NT2/D1 (cell line): ENCODE measurements around the gene REPIN1.

Experiments
- DNase-seq: peaks from one replicate; pipeline ENCODE4 v3.0.0-alpha.2; 2011; ENCODE audit warnings: low read depth, low spot score
- H3K27me3 ChIP-seq: 2 replicates; pipeline ENCODE4 v1.6.0; 2011; ENCODE audit warnings: mild to moderate bottlenecking; ENCODE audit not compliant: insufficient read length, insufficient read depth
- H3K36me3 ChIP-seq: 2 replicates; pipeline ENCODE4 v1.6.1; 2011; ENCODE audit warnings: mild to moderate bottlenecking, low read length, mixed read lengths; ENCODE audit not compliant: insufficient read depth, insufficient read length
- H3K4me1 ChIP-seq: 2 replicates; pipeline ENCODE4 v1.5.1; 2011; ENCODE audit not compliant: insufficient read depth, insufficient read length
- H3K4me3 ChIP-seq: 2 replicates; pipeline ENCODE4 v1.5.1; 2011; ENCODE audit warnings: low read depth; ENCODE audit not compliant: insufficient read length
- H3K9ac ChIP-seq: 2 replicates; pipeline ENCODE4 v1.6.0; 2011; ENCODE audit warnings: low read depth; ENCODE audit not compliant: insufficient read length
- H3K9me3 ChIP-seq: 2 replicates; pipeline ENCODE4 v1.5.1; 2011; ENCODE audit warnings: mild to moderate bottlenecking, low read length; ENCODE audit not compliant: insufficient read depth
- SUZ12 ChIP-seq: IDR thresholded peaks from 2 replicates; pipeline ENCODE4 v1.6.1; 2011; ENCODE audit not compliant: insufficient read length, insufficient read depth; ENCODE audit errors: extremely low read depth
- YY1 ChIP-seq: IDR thresholded peaks from 2 replicates; pipeline ENCODE4 v1.6.1; 2011; ENCODE audit not compliant: insufficient read length, insufficient read depth
- ZNF274 ChIP-seq: IDR thresholded peaks from 2 replicates; pipeline ENCODE4 v1.6.1; 2011; ENCODE audit warnings: mild to moderate bottlenecking, low read depth, low read length

REPIN1 gene

DNA sequence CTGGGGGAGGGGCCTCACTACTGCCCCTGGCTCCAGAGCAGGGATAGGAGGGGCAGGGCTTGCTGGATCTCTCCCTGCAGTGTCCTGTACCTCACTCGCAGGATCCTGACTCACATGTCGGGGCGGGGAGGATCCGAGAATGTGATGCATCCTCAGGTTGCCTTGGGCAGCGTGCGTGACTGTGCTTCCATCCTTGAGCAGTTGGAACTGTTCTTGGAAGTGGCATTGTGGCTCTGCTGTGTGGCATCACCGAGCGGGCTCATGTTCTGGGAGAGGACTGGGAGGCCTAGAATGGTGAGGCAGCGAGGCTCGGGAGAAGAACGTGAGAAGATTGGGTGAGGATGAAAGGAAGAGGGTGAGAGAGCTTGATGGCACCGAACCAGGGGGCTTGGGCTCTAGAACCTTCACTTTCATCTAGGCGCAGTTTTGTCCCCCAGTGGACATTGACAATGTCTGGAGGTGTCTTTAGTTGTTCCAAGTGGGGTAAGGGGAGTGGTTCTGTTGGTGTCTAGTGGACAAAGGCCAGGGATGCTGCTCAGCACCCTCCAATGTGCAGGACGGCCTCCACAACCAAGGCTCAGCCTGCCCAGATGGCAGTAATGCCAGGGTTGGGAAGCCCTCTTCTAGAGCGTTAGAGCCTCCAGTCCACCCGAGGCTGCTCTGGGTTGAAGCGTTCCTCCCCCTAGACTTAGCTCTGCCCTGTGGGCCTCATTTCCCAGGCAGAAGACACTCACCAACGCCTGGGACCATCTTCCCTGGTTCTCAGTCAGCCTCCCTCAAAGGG, 35.6 kb upstream of the REPIN1 start:
- no peak for DNase-seq
- H3K4me3 ChIP-seq, result no peak overlapping the region
- peaks cover 64% of the 10 kb centered on the region for H3K36me3 ChIP-seq
- TF ChIP-seq YY1 (no peak), SUZ12 (no peak), ZNF274 (no peak)
- H3K4me1 ChIP-seq, result peaks cover 30% of the 10 kb centered on the region
- no peaks in the 10 kb centered on the region for H3K9me3 ChIP-seq
- H3K9ac ChIP-seq, result peak overlapping the region; percentile 42
- no peaks in the 10 kb centered on the region for H3K27me3 ChIP-seq

DNA sequence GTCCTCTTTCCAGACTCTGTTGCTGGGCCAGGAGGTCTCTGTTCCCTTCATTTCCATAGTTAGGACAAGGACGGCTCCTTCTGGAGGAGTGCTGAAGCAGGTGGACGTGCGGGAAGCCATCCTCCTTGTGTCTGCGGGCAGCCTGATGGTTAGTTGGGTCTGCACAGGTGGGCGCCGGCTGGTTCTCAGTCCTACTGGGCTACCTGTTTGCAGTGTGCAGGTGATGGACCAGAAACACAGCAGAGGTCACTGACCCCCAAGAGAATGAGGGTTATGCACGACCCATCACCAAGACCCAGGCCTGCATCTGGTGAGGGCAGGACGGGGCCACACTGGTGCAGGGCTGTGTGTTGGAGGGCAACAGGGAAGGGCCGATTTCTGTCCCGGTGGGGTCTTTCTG, 35.0 kb upstream of the REPIN1 start:
- Histone ChIP-seq H3K4me3 (no peak overlapping the region), H3K9ac (peak overlapping the region; percentile 42), H3K9me3 (no peaks in the 10 kb centered on the region), H3K4me1 (peaks cover 34% of the 10 kb centered on the region), H3K36me3 (peaks cover 64% of the 10 kb centered on the region), H3K27me3 (no peaks in the 10 kb centered on the region)
- DNase-seq, result no peak
- TF ChIP-seq SUZ12 (no peak), ZNF274 (no peak), YY1 (no peak)

DNA sequence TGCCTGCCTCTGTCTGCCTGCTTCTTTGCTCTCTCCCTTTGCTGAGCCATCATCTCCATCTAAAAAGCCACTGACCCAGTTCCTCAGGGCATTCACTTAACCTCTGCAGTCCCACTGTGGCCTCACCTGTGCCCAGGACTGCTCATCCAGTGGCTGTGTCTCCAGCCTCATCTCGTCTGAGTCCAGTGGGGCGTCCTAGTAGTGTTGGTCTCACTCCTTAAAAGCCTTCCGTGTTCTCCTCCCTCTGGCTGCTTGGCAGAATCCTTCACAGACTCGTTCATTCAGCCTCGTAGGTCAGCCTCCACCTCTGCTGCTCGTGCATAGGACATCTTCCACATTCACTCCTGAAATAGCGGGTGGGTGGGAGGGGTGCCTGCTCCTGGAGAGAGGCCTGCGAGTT, 34.5 kb upstream of the REPIN1 start:
- DNase-seq, result no peak
- H3K9me3 ChIP-seq, result no peaks in the 10 kb centered on the region
- H3K4me1 ChIP-seq, result peaks cover 37% of the 10 kb centered on the region
- H3K4me3 ChIP-seq, result no peak overlapping the region
- no peaks in the 10 kb centered on the region for H3K27me3 ChIP-seq
- peaks cover 67% of the 10 kb centered on the region for H3K36me3 ChIP-seq
- peak overlapping the region; percentile 42 for H3K9ac ChIP-seq
- TF ChIP-seq ZNF274 (no peak), YY1 (no peak), SUZ12 (no peak)

DNA sequence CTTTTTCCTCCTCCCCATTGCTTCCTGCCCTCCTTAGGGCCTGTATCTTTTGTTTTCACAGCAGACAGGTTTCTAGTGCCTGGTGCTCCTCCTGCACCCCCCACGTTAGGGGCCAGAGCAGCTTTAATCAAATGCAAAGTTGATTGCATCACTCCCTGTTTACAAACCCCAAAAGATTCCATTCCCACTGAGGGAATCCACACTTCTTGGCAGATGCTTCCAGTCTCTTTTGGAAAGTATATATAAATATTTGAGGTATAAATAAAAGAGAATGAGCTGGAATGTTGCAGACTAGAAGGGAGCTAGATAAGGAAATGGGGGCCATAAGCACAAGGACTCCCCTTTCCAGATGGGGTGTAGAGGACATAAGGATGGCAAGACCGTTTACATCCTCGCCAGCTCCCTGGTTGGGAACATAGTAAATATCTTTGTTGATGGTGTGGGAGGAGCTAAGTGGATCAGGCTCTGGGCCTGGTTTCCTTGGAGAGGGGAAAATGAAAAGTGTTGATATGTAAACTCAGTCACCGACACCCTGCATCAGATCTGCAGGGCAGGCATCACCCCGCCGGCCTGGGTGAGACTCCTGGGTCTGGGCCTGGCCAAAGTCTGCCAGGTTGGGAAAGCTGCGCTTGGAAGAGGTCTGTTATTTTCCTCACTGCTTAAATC, 33.4 kb upstream of the REPIN1 start:
- TF ChIP-seq SUZ12 (no peak), ZNF274 (no peak), YY1 (no peak)
- no peak overlapping the region for H3K4me3 ChIP-seq
- H3K4me1 ChIP-seq, result peaks cover 39% of the 10 kb centered on the region
- peak; percentile 76 for DNase-seq
- H3K9me3 ChIP-seq, result no peaks in the 10 kb centered on the region
- peaks cover 73% of the 10 kb centered on the region for H3K36me3 ChIP-seq
- peak overlapping the region; percentile 0 for H3K9ac ChIP-seq
- H3K27me3 ChIP-seq, result no peaks in the 10 kb centered on the region

DNA sequence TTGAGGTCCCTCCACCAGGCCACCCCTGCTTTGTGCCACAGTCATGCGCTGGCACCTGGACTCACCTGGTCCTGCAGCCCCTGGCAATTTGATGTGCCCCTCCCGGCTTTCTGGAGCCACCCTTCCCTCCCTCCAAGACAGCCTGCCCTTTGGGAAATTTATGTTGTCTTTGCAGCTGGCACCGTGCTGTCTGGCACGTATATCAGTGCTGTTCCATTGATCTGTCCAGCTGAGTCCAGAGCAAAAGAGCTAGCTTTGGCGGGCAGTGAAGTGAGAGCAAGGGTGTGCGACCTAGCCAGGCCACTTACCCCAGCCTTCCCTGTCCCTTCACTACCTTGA, 32.9 kb upstream of the REPIN1 start:
- no peak for DNase-seq
- Histone ChIP-seq H3K9ac (peak overlapping the region; percentile 0), H3K9me3 (no peaks in the 10 kb centered on the region), H3K36me3 (peaks cover 68% of the 10 kb centered on the region), H3K4me1 (peaks cover 35% of the 10 kb centered on the region), H3K27me3 (no peaks in the 10 kb centered on the region), H3K4me3 (no peak overlapping the region)
- TF ChIP-seq ZNF274 (no peak), YY1 (no peak), SUZ12 (no peak)

DNA sequence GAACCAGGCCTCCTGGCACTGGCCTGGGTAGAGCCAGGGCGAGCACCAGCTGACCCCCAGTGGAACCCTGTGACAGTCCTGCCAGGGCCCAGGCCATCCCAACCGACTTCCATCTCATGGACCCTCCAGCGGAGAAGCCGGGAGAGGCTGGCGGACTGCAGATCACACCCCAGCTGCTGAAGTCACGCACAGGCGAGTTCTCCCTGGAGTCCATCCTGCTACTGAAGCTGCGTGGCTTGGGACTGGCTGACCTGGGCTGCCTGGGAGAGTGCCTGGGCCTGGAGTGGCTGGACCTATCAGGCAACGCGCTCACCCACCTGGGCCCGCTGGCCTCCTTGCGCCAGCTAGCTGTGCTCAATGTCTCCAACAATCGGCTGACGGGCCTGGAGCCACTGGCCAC, 31.9 kb upstream of the REPIN1 start:
- Histone ChIP-seq H3K9ac (peak overlapping the region; percentile 16), H3K4me1 (peaks cover 35% of the 10 kb centered on the region), H3K27me3 (no peaks in the 10 kb centered on the region), H3K9me3 (no peaks in the 10 kb centered on the region), H3K4me3 (no peak overlapping the region), H3K36me3 (peaks cover 59% of the 10 kb centered on the region)
- TF ChIP-seq SUZ12, result no peak
- TF ChIP-seq ZNF274, result no peak
- no peak for TF ChIP-seq YY1
- no peak for DNase-seq

DNA sequence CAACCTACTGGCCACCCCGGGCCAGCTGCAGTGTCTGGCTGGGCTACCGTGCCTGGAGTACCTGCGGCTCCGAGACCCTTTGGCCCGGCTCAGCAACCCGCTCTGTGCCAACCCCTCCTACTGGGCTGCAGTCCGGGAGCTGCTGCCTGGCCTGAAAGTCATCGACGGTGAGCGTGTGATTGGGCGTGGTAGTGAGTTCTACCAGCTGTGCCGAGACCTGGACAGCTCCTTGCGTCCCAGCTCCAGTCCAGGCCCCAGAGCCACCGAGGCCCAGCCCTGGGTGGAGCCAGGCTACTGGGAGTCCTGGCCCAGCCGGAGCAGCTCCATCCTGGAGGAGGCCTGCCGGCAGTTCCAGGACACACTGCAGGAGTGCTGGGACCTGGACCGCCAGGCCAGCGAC, 31.4 kb upstream of the REPIN1 start:
- H3K9me3 ChIP-seq, result no peaks in the 10 kb centered on the region
- H3K9ac ChIP-seq, result peak overlapping the region; percentile 17
- no peak for DNase-seq
- TF ChIP-seq YY1 (no peak), SUZ12 (no peak), ZNF274 (no peak)
- H3K27me3 ChIP-seq, result peaks cover 3% of the 10 kb centered on the region
- H3K4me3 ChIP-seq, result no peak overlapping the region
- H3K4me1 ChIP-seq, result peaks cover 35% of the 10 kb centered on the region
- H3K36me3 ChIP-seq, result peaks cover 56% of the 10 kb centered on the region
